Measurements from ENCODE around the gene MEAK7. TPM values are rescaled to one million over a fixed set of nuclear protein-coding genes. Genes with fewer than 3 reads are reported as not detected.

The MEAK7 gene
- total RNA-seq, 1 donor from 2014 or later = 23.1 TPM

GRCh38 chr16:84547546-84548061 lies 43.1 kb upstream of the MEAK7 start:
- no peak for TF ChIP-seq CTCF (conservative IDR thresholded peaks at IDR 0.05; ENCODE audit: low read depth, low read length)
- H3K4me3 ChIP-seq (ENCODE audit: low read depth, low read length) = no peak overlapping the region
- DNase-seq (ENCODE audit: low read depth) = no peak

- no peak for DNase-seq (ENCODE audit: low read depth)
- H3K4me3 ChIP-seq (ENCODE audit: low read depth, low read length) = no peak overlapping the region
- no peak for TF ChIP-seq CTCF (conservative IDR thresholded peaks at IDR 0.05; ENCODE audit: low read depth, low read length)
These were observed 42.4 kb upstream of the MEAK7 start for GRCh38 chr16:84546669-84547545.

- no peak overlapping the region for H3K4me3 ChIP-seq (ENCODE audit: low read depth, low read length)
- no peak for DNase-seq (ENCODE audit: low read depth)
- no peak for TF ChIP-seq CTCF (conservative IDR thresholded peaks at IDR 0.05; ENCODE audit: low read depth, low read length)
These were observed 40.8 kb upstream of the MEAK7 start for GRCh38 chr16:84545114-84545737.

- DNase-seq (ENCODE audit: low read depth) = no peak
- H3K4me3 ChIP-seq (ENCODE audit: low read depth, low read length) = no peak overlapping the region
- TF ChIP-seq CTCF (conservative IDR thresholded peaks at IDR 0.05; ENCODE audit: low read depth, low read length) = no peak
These were observed 39.7 kb upstream of the MEAK7 start for GRCh38 chr16:84544031-84544773.

- no peak overlapping the region for H3K4me3 ChIP-seq (ENCODE audit: low read depth, low read length)
- DNase-seq (ENCODE audit: low read depth) = no peak
- TF ChIP-seq CTCF (conservative IDR thresholded peaks at IDR 0.05; ENCODE audit: low read depth, low read length) = no peak
These were observed 38.8 kb upstream of the MEAK7 start for GRCh38 chr16:84543253-84543652.

- no peak for DNase-seq (ENCODE audit: low read depth)
- no peak overlapping the region for H3K4me3 ChIP-seq (ENCODE audit: low read depth, low read length)
- no peak for TF ChIP-seq CTCF (conservative IDR thresholded peaks at IDR 0.05; ENCODE audit: low read depth, low read length)
These were observed 37.7 kb upstream of the MEAK7 start for GRCh38 chr16:84541999-84542817.

Data from epithelial cell of proximal tubule (primary cell).